ENCODE data around the gene AKT1.

Gene AKT1

DNA sequence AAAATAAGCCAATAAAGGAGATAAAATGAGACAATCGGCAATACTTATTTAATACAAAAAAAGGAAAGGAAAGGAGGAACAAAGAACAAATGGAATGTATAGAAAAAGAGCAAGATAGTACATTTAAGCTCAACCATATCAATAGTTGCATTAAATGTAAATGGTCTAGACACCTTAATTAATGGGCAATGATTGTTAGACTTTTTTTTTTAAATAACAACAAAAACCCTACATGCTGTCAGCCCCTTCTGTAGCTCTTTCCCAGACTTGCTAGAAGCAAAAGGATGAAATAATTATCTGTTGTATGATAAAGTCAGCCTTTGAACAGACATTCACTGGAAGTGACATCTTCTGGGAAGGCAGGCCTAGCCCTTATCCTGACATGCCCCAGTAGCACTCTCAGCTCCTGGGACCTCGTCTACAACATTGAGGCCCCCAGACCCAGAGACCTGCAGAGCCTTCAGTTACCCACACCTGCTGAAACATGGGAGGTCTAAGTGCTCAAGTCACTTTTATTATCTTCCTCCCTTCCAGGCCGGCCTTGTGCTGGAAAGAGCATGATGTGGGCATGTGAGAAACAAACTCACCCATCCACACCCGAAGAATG lies 29.2 kb downstream of the AKT1 start:
- no peak overlapping the region for H3K4me3 ChIP-seq (ENCODE audit: low read depth, low read length)
- no peak for DNase-seq (ENCODE audit: low read depth, low spot score)
- CTCF ChIA-PET = interaction anchor here (1.0 to 9.5 kb wide), 9 partner anchors 8 to 279 kb away, joined by 3 to 166 read pairs (median 7); partner anchors contain the start of gene SIVA1
- POLR2A ChIA-PET = no interaction called here
- TF ChIP-seq, protein P1, sequence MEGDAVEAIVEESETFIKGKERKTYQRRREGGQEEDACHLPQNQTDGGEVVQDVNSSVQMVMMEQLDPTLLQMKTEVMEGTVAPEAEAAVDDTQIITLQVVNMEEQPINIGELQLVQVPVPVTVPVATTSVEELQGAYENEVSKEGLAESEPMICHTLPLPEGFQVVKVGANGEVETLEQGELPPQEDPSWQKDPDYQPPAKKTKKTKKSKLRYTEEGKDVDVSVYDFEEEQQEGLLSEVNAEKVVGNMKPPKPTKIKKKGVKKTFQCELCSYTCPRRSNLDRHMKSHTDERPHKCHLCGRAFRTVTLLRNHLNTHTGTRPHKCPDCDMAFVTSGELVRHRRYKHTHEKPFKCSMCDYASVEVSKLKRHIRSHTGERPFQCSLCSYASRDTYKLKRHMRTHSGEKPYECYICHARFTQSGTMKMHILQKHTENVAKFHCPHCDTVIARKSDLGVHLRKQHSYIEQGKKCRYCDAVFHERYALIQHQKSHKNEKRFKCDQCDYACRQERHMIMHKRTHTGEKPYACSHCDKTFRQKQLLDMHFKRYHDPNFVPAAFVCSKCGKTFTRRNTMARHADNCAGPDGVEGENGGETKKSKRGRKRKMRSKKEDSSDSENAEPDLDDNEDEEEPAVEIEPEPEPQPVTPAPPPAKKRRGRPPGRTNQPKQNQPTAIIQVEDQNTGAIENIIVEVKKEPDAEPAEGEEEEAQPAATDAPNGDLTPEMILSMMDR (IDR thresholded peaks at IDR 0.05; ENCODE audit: insufficient read depth, low read length, missing control alignments) = no peak

DNA sequence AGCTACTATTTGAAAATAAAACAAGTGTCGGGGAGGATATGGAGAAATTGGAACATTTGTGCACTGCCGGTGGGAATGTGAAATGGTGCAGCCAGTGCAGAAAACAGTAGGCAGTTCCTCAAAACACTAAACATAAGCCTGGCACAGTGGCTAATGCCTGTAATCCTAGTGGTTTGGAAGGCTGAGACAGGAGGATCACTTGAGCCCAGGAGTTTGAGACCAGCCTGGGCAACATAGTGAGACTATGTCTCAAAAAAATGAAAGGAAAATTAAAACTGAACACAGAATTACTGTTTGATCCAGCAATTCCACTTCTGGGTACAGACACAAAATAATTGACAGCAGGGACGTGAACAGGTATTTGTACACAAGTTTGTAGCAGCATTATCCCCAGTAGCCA lies 30.0 kb downstream of the AKT1 start:
- no peak for DNase-seq (ENCODE audit: low read depth, low spot score)
- H3K4me3 ChIP-seq (ENCODE audit: low read depth, low read length) = no peak overlapping the region
- ChIA-PET CTCF (interaction anchor here (1.0 to 9.5 kb wide), 6 partner anchors 10 to 280 kb away, joined by 3 to 166 read pairs (median 8); partner anchors contain the start of gene SIVA1), POLR2A (no interaction called here)
- TF ChIP-seq, protein P1 (IDR thresholded peaks at IDR 0.05; ENCODE audit: insufficient read depth, low read length, missing control alignments) = no peak

DNA sequence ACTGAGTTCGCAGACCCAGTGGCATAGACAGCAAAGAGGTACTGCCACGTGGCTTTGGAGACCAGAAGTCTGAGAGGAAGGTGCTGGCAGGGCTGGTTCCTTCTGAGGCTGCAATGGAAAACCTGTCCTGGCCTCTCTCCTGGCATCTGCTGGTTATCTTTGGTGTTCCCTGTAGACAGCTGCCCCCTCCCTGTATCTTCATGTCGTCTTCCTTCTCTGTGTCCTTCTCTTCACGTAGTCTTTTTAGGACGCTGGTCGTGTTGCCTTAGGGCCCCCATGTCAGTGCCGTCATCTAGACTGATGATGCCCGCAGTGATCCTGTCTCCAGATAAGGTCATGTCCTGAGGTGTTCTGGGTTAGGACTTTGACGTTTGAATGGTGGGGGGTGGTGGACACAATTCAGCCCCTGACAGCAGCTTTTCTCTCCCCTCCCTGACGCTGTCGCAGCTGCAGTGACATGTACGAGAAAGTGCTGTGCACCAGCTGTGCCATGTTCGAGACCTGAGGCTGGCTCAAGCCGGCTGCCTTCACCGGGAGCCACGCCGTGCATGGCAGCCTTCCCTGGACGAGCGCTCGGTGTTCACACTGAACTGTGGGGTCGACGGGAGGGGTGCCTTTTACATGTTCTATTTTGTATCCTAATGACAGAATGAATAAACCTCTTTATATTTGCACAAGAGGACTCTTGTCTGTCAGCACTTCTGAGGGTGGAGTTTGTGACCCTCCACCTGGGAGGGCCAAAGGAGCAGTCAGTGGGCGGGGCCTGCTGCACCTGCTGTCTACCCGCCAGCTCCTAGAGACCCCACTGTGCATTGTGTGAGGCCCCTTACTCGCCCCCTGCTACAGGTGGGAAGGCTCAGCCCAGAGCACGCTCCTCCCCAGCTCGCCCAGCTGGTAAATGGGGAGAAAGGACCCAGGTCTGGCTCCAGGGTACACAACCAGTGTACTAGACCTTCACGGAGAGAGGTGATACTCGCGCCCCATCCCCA lies 36.3 kb downstream of the AKT1 start:
- no peak overlapping the region for H3K4me3 ChIP-seq (ENCODE audit: low read depth, low read length)
- TF ChIP-seq, protein P1 (IDR thresholded peaks at IDR 0.05; ENCODE audit: insufficient read depth, low read length, missing control alignments) = no peak
- no peak for DNase-seq (ENCODE audit: low read depth, low spot score)
- POLR2A ChIA-PET = no interaction called here
- CTCF ChIA-PET = interaction anchor here (0.7 to 4.6 kb wide), 4 partner anchors 8 to 67 kb away, joined by 3 to 49 read pairs (median 9); no protein-coding TSS in a partner anchor

DNA sequence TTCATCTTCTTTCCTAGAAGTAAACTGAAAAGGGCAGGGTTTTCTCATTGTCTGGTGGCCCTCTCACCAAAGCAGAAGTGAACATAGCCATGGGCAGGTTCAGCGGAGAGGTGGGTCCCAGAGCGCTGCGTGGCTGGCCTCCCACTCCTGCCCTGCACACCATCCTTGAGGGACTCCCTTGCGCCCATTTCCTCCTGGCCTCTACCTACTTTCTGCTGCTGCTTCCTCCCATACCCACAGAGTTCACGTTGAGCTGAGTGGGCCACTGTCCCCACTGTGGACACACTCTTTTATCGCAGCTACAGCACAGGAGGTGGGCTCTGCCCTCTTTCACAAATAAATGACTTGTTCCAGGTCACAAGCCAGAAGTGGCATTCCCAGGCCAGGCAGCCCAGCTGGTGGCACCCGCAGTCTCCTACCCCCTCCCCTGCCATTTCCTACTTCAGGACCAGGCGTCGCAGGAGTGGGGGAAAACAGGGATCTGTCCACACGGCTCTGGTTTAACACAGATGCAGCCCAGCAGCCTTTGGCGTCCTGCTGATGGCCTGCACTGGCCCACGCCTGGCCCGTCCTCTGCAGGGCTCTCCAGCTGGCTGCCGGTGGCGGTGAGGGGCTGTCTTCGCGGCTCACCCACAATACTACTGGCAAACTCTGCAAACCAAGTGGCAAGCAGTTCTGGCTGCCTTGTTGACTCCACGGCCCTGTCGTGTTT lies 37.7 kb downstream of the AKT1 start:
- POLR2A ChIA-PET = no interaction called here
- DNase-seq (ENCODE audit: low read depth, low spot score) = no peak
- CTCF ChIA-PET = interaction anchor here (3.8 to 4.6 kb wide), 2 partner anchors 10 to 13 kb away, joined by 15 to 49 read pairs; no protein-coding TSS in a partner anchor
- TF ChIP-seq, protein P1 (IDR thresholded peaks at IDR 0.05; ENCODE audit: insufficient read depth, low read length, missing control alignments) = no peak
- H3K4me3 ChIP-seq (ENCODE audit: low read depth, low read length) = no peak overlapping the region

DNA sequence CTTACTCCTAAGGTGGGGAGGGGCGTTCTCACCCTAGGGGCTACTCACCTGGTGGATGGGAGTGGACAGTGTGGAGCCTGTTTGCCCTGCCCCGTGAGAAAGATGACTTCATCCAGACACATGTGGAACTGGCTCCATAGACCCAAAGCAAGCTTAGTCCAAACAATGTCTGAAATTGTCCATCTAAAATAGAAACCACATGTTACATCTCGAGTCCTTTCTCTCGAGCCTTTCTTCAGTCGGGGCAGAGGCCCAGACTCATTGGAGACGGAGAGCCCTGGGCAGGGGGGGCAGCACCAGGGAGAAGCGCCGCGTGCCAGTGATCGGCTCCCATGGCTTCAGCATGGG lies 38.3 kb downstream of the AKT1 start:
- TF ChIP-seq, protein P1 (IDR thresholded peaks at IDR 0.05; ENCODE audit: insufficient read depth, low read length, missing control alignments) = no peak
- no peak for DNase-seq (ENCODE audit: low read depth, low spot score)
- H3K4me3 ChIP-seq (ENCODE audit: low read depth, low read length) = no peak overlapping the region
- CTCF ChIA-PET = interaction anchor here (3.8 to 4.6 kb wide), 2 partner anchors 10 to 14 kb away, joined by 15 to 49 read pairs; no protein-coding TSS in a partner anchor
- POLR2A ChIA-PET = no interaction called here

Data from AG04449 (cell line).